Measurements from ENCODE around the gene DIAPH2. TPM values are rescaled to one million over a fixed set of nuclear protein-coding genes. Genes with fewer than 3 reads are reported as not detected.

Gene DIAPH2
- total RNA-seq, 1 experiment from 2014 or later: 10.9 TPM

- TF ChIP-seq RAD21 (IDR thresholded peaks at IDR 0.05; ENCODE audit: low read depth) (no peak), FOSL1 (IDR thresholded peaks at IDR 0.05; ENCODE audit: low read depth) (no peak), ZNF274 (IDR thresholded peaks at IDR 0.05; ENCODE audit: low read depth, low read length) (no peak), SIN3A (IDR thresholded peaks at IDR 0.05; ENCODE audit: low read depth) (no peak)
- Histone ChIP-seq H3K79me2 (ENCODE audit: insufficient read depth, low read length) (no peaks in the 10 kb centered on the region), H3K4me3 (replicated peaks in 1 of 2; ENCODE audit: low read depth in 1 of 2, low read length in 2 of 2) (no peak overlapping the region), H3K4me2 (ENCODE audit: low read length) (no peak overlapping the region), H3K9me3 (ENCODE audit: control insufficient read depth in 1 of 2, insufficient read depth in 1 of 2, low read depth in 1 of 2, low read length in 2 of 2) (no peaks in the 10 kb centered on the region), H3K36me3 (ENCODE audit: control insufficient read depth in 1 of 2, insufficient read depth in 2 of 2, low read length in 2 of 2) (no peaks in the 10 kb centered on the region), H3K9me2 (ENCODE audit: insufficient read depth) (no peaks in the 10 kb centered on the region), H3K4me1 (ENCODE audit: control insufficient read depth in 1 of 2, insufficient read depth in 2 of 2, low read length in 2 of 2) (no peaks in the 10 kb centered on the region), H3K9ac (ENCODE audit: low read length) (no peak overlapping the region), H3K27ac (ENCODE audit: low read depth, low read length) (no peak overlapping the region), H4K20me1 (ENCODE audit: insufficient read depth) (no peaks in the 10 kb centered on the region), H2AFZ (ENCODE audit: low read depth, low read length, poor library complexity, severe bottlenecking) (no peak overlapping the region), H3K27me3 (ENCODE audit: insufficient read depth, low read length) (no peaks in the 10 kb centered on the region)
- intact Hi-C loops (cut with micrococcal nuclease): no loop called here
- ChIA-PET CTCF (no interaction called here), RAD21 (ENCODE audit: low non-redundant PET in 1 of 2, low total read pairs in 2 of 2, uncharacterized antibody in 2 of 2, unreplicated experiment in 2 of 2) (no interaction called here), POLR2A (no interaction called here)
- no peak for DNase-seq (ENCODE audit: low read depth, low spot score)
- ATAC-seq: no peak
- BruUV-seq (replicated peaks): no TSS peak
These were observed 767.6 kb downstream of the DIAPH2 start for GRCh38 chrX:97452283-97452682.

- Histone ChIP-seq H2AFZ (ENCODE audit: low read depth, low read length, poor library complexity, severe bottlenecking) (no peak overlapping the region), H3K9ac (ENCODE audit: low read length) (no peak overlapping the region), H3K79me2 (ENCODE audit: insufficient read depth, low read length) (no peaks in the 10 kb centered on the region), H3K36me3 (ENCODE audit: control insufficient read depth in 1 of 2, insufficient read depth in 2 of 2, low read length in 2 of 2) (no peaks in the 10 kb centered on the region), H3K27ac (ENCODE audit: low read depth, low read length) (no peak overlapping the region), H3K4me3 (replicated peaks in 1 of 2; ENCODE audit: low read depth in 1 of 2, low read length in 2 of 2) (no peak overlapping the region), H3K9me2 (ENCODE audit: insufficient read depth) (no peaks in the 10 kb centered on the region), H3K4me1 (ENCODE audit: control insufficient read depth in 1 of 2, insufficient read depth in 2 of 2, low read length in 2 of 2) (no peaks in the 10 kb centered on the region), H4K20me1 (ENCODE audit: insufficient read depth) (no peaks in the 10 kb centered on the region), H3K27me3 (ENCODE audit: insufficient read depth, low read length) (no peaks in the 10 kb centered on the region), H3K9me3 (ENCODE audit: control insufficient read depth in 1 of 2, insufficient read depth in 1 of 2, low read depth in 1 of 2, low read length in 2 of 2) (no peaks in the 10 kb centered on the region), H3K4me2 (ENCODE audit: low read length) (no peak overlapping the region)
- ATAC-seq (no peak), DNase-seq (ENCODE audit: low read depth, low spot score) (no peak)
- ChIA-PET POLR2A (no interaction called here), CTCF (no interaction called here), RAD21 (ENCODE audit: low non-redundant PET in 1 of 2, low total read pairs in 2 of 2, uncharacterized antibody in 2 of 2, unreplicated experiment in 2 of 2) (no interaction called here)
- intact Hi-C loops (cut with micrococcal nuclease): no loop called here
- BruUV-seq (replicated peaks): no TSS peak
- no peak for TF ChIP-seq POLR2A (IDR thresholded peaks at IDR 0.05; ENCODE audit: borderline replicate concordance, extremely low read depth, insufficient read depth, insufficient read length)
- TF ChIP-seq CBX3 (IDR thresholded peaks at IDR 0.05; ENCODE audit: low read depth): no peak
- TF ChIP-seq CTCF (IDR thresholded peaks at IDR 0.05 in 2 of 3, conservative IDR thresholded peaks at IDR 0.05 in 1 of 3; ENCODE audit: borderline replicate concordance in 1 of 3, insufficient read depth in 1 of 3, low read depth in 2 of 3, low read length in 2 of 3): no peak
- no peak for TF ChIP-seq EZH2 (IDR thresholded peaks at IDR 0.05)
These were observed 777.1 kb downstream of the DIAPH2 start for GRCh38 chrX:97461763-97462162.

All from HCT116 (cell line).